Airway epithelial cell (primary cell): ENCODE results near the gene ENKUR. TPM values are rescaled to one million over a fixed set of nuclear protein-coding genes. Genes with fewer than 3 reads are reported as not detected.

Experiments used
- total RNA-seq: library from RNA; depleted of rRNA; stranded (reverse); fragments of >200 nt; gene quantifications from 2 replicates; pipeline ENCODE4 v1.2.3, GENCODE V29; 2015

ENKUR gene
- not detected in 2 replicates for total RNA-seq

DNA sequence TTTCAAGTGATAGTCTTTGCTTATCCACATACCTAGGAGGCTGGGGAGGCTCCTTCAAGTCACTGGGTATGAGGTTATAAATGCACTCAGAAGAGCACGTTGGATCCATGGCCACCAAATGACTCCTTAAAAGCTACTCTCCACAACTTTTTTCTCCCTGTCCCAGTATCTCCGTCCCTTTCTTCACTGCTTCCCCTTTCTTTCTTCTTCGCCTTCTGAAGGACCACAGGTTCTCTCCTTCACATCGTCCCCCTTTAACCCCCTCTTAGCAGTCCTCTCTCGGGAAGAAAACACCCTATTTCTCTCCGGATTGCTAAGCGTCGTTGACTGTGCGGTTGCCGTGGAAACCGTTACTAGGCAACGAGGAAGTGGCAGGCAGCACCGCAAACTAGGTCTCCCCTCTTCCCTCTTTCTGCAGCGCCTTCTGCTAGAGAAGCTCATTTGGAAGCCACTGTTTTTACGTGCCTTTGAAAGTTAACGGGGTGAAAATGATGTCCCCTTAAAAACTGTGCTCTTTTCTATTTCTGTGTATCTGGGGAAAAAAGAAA is at the start of gene ENKUR:
TSS of gene ENKUR (minus strand) at position 331 of the 548 bp plus-strand sequence. CDS start at position 109, 222 bp downstream.

GRCh38 chr10:25016376-25017153 is 607 bp upstream of the ENKUR start, which contains the start of gene THNSL1:
THNSL1 (plus strand) TSS chr10:25016612; CDS start chr10:25023224, 6,612 bp downstream.

GRCh38 chr10:24952143-24952706 is 63.7 kb downstream of the ENKUR start, which contains the start of gene PRTFDC1:
PRTFDC1 (minus strand) TSS chr10:24952606; CDS start chr10:24952575, 31 bp downstream.

Other genes with a start within 250 kb of the ENKUR start
- 2.7 and 2.8 TPM in 2 replicates for gene PRTFDC1, start 63.6 kb downstream of the ENKUR start, total RNA-seq
- gene THNSL1, start 454 bp upstream of the ENKUR start, total RNA-seq: 2.8 and 2.9 TPM in 2 replicates
- gene GPR158, start 158.8 kb upstream of the ENKUR start, total RNA-seq: not detected in 2 replicates